Heart left ventricle (tissue), 13 donors: Measurements from ENCODE around the gene BANK1.
"Not testable (repeated sequence)": the region's sequence is repeated elsewhere in the genome, so short reads cannot be mapped to it uniquely, and the experiment has no call there.

Experiments used
- POLR2A ChIP-seq, 2 donors: fragments of 450-650 bp; IDR thresholded peaks; one replicate each; pipeline ENCODE4 v1.6.1; 2017; ENCODE audit warnings: antibody characterized with exemption in 2 of 2, mild to moderate bottlenecking in 2 of 2, moderate library complexity in 2 of 2
- TF ChIP-seq, protein P1 (sequence below), 12 donors: fragments of 200-600 bp; sonication (generic) in 4 of 12; IDR thresholded peaks; one replicate each; pipeline versions ENCODE4 v1.5.0 to v1.8.0; 2018 to 2022; ENCODE audit warnings: antibody characterized with exemption in 12 of 12, mild to moderate bottlenecking in 5 of 12
- donor health status: ischemic (EF 13 %, LVEDD 7.1; RV severe dilation, severe dysfunction).
- donor health status: DM: no; HTN: yes; CAD: no.
- donor health status: DM: no; HTN: no; CAD: no.
- donor health status: ischemic (EF 25% LVEDD 6.9; RV normal size, moderate dysfunction).
- donor health status: ischemic (EF 25% LVEDD 5.7; RV mildly dilated, moderate dysfunction).
- donor health status: ischemic (EF 35%, LVEDD 5.7; RV mildly dilated, moderate dysfunction).
- donor health status: nonischemic (EF 11% LVEDD 7.7; RV severe dilation, severe dysfunction).
- donor health status: DM: yes; HTN: yes; CAD: no.
- donor health status: PGD.
- donor health status: ischemic (EF 29% LVEDD 5.4; RV normal size, mild dysfunction).
- donor health status: nonischemic (EF 23%, LVEDD 6.1; RV moderate dilation, normal function).

DNA sequence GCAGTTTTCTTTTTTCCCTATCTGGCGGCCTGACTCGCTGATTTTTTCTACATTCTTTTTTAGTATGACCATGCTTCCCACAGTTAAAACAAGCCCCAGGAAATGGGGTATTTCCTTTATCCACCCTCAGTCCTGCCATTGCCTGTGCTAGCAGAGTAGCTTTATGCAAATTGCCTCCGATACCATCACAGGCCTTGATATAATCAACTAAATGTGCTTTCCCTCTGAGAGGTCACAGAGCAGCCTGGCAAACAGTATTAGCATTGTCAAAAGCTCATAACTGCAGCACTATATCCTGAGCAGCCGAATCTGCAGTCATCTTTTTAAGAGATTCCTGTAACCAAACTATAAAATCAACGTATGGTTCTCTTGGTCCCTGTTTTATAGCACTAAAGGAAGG lies 115.0 kb downstream of the BANK1 start:
- TF ChIP-seq, protein P1, sequence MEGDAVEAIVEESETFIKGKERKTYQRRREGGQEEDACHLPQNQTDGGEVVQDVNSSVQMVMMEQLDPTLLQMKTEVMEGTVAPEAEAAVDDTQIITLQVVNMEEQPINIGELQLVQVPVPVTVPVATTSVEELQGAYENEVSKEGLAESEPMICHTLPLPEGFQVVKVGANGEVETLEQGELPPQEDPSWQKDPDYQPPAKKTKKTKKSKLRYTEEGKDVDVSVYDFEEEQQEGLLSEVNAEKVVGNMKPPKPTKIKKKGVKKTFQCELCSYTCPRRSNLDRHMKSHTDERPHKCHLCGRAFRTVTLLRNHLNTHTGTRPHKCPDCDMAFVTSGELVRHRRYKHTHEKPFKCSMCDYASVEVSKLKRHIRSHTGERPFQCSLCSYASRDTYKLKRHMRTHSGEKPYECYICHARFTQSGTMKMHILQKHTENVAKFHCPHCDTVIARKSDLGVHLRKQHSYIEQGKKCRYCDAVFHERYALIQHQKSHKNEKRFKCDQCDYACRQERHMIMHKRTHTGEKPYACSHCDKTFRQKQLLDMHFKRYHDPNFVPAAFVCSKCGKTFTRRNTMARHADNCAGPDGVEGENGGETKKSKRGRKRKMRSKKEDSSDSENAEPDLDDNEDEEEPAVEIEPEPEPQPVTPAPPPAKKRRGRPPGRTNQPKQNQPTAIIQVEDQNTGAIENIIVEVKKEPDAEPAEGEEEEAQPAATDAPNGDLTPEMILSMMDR (IDR thresholded peaks at IDR 0.05), result not testable (repeated sequence)
- not testable (repeated sequence) for TF ChIP-seq POLR2A (IDR thresholded peaks at IDR 0.05)
